Embryonic facial prominence (tissue), 1 donor: ENCODE measurements around the gene BBS4.

Experiments used
- DNase-seq: peaks from one replicate; pipeline ENCODE4 v3.0.0-alpha.2; 2016; ENCODE audit errors: extremely low spot score

The BBS4 gene

DNA sequence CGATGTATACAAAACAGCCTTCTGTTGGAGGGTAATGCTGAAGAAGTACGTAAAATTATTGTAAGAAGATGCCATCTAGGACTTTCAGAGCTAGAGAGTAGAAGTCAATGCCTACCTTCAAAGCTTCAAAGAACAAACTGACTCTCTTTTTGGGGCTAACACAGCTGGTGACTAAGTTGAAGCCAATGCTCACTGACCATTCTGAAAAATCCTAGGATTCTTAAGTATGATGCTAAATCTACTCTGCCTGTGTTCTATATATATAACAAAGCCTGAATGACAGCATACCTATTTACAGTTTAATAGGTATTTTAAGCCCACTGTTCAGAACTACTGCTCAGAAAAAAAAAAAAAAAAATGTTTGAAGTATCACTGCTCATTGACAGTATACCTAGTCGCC, 78.6 kb downstream of the BBS4 start:
- DNase-seq, result no peak

DNA sequence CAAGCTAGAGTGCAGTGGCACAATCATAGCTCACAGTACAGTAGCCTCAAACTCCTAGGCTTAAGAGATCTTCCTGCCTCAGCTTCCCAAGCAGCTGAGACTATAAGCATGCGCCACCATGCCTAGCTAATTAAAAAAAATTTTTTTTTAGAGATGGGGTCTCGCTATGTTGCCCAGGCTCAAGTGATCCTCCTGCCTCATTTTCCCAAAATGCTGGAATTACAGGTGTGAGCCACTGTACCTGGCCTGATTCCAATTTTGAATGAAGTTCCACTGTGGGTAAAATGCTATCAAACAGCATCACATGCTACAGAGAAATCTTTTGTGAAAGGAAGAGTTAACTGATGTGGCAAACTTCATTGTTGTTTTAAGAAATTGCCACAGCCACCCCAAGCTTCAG, 80.0 kb downstream of the BBS4 start:
- DNase-seq, result no peak

DNA sequence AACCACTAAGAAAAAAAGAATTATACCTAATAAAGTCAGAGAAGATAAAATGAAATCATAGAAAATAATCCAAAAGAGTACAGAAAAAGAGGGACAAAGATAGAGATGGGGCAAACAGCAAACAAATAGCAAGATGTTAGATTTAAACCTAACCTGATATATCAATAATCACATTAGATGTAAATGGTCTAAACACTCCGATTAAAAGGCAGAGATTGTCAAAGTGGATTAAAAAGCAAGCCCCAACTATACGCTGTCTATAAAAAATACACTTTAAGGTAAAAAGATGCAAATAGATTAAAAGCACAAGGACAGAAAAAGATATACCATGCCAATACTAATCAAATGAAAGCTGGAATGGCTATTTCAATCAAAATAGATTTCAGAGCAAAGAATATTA, 80.8 kb downstream of the BBS4 start:
- no peak for DNase-seq

DNA sequence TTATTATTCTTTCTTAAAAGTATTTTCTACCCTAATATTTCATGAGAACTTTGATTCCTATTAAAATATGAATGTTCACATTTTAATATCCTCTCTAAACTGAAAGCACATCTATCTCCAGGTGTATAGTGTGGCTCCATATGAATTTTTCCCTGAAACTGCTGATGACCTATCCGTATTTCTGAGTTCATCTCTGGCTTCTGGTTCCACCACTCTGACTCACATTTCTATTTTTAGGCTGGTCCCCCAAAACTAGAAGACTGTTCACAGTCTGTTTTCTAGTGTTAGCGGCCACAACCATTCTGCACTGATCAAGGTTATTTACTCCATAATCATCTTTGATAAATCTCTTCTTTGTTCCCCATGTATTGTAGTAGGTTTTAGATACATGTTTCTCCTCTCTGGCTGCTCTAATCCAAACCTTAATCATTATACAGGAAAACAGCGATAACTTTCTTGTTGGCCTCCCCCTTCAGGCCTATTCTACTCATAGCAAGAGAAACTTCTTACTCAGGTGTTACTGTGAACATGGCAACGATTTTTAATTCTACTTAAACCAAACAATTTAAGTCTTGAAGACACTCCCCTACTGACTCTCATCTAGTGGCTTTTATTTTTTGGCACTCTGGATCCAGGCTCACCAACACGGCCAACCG, 84.8 kb downstream of the BBS4 start:
- no peak for DNase-seq

DNA sequence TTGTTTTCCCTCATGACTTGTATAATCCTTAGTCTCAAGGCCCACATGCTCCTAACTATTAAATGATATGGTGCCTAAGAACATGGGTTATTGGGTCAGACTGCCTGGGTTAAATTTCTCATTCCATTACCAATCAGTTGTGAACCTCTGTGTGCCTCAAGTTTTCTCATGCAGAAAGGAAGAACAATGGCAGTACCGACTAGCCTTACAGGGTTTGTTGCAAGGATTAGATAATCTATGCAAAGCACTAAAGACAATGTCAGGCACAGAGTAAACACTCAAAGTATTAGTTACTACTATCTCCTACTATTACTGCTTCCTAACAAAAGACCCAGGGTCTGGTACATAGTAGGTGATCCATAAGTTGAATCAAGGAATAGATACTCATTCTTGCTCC, 85.3 kb downstream of the BBS4 start:
- no peak for DNase-seq

DNA sequence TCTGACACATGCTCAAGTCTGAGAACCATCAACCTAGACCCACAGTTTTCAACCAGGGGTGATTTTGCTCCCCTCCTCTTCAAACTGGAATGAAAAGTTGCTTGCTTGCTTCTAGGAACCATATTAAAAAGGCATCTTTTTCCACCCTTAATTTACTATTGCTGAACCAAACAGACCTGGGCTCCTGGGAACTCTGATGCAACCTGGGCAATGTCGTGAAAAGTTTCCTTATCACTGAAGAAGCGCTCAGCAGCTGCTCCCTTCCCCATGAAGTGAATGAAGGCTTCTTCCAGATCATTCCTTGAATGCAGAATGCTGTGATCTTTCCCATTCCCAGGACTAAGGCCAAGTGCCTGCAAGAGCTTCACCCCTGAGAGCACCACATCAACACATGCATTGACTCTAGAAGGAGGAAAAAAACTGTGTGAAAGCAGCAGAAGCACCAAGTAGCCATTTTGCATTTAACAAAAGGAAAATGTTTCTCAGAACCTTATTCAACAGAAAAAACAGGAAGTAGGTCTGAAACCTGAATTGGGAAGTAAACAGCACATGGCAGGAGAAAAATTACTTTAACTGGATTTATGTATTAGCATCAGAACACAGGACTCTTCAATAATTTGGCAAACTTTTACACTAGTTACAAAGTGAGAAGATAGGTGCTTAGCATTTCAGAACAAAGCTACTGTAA, 88.8 kb downstream of the BBS4 start:
- no peak for DNase-seq

DNA sequence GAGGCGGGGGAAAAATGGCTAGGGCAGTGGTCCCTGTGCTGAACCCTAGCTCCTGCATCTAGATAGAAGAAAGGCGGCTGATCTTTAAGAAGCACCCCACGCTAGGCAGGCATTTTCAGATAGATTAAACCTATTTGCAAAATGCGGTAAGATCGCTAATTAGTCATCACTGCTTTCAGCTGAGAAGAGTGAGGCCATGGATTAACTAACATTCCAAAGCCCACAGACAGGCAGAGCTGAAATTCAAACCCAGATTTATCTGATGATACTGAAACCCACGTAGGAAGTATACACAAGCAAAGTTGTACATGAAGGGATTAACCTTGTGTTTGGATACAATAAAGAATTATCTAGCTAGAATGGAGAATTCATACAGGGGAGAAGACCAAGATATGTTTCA, 92.8 kb downstream of the BBS4 start:
- no peak for DNase-seq

DNA sequence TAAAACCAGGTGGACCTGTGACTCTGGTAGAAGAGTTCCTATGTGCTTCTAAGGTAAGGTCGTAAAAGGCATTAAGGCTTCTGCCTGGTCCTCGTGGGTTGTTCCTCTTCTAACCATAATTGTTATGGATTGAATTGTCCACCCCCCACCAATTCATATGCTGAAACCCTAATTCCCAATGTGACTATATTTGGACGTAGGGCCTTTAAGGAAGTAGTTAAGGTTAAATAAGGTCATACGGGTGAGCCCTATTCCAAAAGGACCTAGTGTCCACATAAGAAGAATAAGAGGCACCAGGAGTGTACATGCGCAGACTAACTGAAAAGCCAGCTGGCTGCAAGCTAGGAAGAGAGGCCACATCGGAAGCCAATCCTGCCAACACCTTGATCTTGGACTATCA, 95.6 kb downstream of the BBS4 start:
- no peak for DNase-seq

DNA sequence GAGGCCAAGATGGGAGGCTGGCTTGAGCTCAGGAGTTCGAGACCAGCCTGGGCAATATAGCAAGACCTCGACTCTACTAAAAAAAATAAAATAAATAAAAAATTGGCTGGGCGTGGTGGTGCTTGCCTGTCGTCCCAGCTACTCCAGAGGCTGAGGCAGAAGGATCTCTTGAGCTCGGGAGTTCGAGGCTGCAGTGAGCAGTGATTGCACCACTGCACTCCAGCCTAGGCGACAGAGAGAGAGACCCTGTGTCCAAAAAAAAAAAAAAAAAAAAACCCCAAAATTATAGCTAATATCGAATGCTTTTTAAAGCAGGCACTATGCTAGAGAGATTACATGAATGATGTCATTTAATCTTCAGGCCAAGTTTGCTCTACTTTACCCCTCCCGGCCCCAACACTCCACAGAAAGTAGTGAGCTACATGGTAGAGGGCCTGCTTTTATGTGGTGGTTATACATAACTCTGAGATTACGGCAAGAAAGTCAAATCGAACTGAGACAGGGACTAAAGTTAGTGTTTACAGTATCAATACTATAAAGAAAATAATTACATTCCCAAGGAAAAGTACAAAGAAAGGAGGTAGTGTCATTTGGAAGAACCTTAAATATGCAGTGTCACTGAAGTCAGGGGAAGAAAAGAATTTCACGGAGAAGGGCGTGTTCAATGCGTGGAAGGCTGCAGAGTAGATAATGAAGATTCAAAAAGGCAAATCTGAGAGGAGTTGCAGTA, 96.4 kb downstream of the BBS4 start:
- DNase-seq, result no peak

DNA sequence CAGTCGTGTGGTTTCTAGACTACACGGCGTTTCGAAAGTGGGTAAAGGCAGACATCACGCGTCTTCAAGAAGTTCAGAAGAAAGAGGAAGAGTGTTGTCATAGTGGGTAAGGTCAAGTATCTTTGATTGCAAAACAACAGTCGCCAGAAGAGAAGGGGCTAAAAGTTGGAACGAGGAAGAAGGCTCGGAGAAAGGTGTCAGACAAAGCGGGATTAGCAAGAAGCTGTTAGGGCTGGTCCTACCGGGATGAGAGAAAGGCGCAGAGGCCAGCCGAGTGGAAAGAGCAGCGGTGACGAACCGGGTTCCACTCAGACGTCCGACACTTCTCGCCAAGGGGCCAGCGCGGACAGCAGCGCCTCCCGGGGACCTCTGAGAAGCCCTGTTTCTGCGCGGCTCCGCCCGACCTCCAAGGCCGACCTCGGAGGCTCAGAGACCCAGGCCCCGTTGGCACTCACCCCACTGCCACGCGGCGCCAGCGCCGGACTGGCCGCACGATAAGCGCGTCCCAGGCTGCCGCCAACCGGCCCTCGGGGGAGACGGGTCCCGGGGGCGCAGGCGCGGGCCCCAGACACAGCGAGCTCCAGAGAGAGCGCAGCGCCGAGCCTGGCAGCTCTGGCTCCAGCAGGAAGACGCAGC, 97.1 kb downstream of the BBS4 start:
- DNase-seq, result no peak

DNA sequence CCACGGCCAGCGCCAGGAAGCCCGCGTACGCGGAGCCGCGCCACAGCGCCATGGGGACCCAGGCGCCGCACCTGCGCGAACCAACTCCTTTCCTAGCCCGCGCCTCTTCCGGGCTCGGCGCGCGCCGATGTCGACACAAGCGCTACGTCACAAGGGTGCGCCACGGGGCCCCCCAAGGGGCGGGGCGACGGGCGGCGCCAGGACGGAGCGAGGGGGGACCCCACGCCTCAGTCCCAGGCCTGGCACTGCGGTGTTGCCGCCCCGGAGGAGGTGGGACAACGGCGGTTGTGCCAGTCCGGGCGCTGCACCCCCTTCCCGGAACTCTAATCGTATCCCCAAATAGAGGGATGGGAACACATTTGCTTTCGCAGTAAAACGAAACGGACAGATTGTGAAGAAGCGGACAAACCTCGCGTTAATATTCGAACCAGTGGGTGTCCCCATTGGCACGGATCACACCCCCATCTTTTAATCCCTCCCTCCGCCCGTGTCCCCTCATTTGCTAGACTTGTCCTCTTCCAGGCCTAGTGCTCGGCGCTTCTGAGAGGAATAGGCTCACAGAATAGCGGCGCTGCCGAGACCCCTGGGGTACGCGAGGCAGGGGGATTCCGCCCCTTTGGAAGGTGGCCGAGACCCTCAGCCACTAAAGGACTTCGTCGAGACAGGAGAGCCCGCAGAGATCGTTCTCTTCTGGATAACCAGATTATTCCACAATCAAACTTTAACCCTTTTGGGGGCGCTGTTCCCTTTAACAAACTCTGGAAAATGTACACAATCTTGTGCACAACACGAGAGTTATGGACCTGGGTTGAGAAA, 97.8 kb downstream of the BBS4 start, which contains the start of gene ADPGK:
TSS of gene ADPGK (minus strand) at position 119 of the 816 bp plus-strand sequence. CDS start at position 52, 67 bp downstream.
- peak; percentile 88 for DNase-seq

DNA sequence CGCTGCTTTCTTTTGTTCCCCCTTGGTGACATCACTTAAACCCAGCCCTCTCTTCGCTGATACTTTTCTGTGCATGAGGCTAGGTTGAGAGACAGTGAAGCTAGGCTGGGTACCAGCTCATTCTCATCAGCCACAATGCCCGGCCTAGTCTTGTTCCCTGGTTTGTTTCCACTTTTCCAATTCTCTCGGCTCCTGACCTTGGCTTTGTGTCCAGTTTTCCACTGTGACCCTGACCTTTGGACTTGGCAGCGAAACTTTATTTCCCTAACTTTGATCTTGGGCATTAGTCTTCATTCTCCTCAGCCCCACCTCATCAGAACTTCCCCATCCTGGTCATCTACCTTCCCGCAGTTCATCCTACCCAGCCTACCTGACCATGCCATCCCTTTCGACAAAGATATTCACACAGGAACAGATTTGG, 98.5 kb downstream of the BBS4 start:
- DNase-seq, result no peak

DNA sequence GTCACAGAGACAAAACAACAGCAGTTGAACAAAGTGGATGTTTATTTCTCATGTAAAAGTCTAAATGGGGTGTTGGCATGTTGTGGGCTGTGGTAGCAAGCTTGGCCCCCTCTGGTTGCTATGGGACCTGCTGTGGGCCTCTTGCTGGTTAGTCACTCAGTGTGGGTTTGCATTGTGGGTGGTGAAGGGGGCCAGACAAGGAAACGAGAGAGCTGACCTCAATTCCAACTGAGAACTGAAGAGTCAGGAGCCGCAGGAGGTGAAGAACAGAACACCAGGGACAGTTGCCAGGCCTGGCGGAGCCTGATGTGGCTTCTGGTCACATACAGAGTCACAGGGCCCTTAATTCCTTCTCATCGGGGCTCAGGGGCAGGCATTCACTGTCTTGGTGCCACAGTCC, 99.4 kb downstream of the BBS4 start:
- peak; percentile 21 for DNase-seq

DNA sequence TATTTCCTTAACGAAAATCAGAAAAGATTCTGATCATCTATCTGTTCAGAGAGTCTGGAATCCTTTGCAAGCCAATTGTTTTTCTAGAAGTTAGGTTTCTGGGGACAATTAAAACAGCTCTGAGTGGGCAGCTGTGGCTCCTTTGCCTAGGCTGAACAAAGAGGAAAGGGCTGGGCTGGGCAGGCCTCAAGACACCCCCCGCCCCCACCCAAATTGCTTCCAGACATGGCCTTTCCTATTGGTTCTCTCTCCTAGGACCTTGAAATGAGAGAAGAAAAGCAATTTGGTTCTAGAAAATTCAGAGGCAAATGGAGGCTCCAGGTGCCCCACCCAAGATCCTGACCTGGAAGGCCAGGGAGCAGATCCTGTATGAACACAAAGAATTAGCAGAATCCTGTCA, 99.8 kb downstream of the BBS4 start:
- DNase-seq, result no peak

DNA sequence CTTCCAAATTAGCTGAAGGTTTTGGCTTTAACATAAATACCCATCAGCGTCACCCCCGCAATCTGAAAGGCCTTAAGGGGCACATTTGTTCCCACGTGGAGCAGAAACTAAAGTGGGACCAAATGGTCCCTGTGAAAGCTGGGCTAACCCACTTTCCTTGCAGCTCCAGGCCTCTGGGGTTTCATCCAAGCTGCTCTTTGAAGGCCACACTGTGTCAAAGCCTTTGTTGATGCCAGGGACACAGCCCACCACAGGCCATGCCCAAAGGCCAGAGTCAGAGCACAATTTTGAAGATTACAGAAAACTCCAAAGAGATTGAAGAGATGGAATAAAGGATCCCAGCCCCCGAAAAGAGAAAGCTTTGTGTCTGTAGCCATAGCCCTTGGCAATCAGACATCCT, 100.2 kb downstream of the BBS4 start:
- no peak for DNase-seq

DNA sequence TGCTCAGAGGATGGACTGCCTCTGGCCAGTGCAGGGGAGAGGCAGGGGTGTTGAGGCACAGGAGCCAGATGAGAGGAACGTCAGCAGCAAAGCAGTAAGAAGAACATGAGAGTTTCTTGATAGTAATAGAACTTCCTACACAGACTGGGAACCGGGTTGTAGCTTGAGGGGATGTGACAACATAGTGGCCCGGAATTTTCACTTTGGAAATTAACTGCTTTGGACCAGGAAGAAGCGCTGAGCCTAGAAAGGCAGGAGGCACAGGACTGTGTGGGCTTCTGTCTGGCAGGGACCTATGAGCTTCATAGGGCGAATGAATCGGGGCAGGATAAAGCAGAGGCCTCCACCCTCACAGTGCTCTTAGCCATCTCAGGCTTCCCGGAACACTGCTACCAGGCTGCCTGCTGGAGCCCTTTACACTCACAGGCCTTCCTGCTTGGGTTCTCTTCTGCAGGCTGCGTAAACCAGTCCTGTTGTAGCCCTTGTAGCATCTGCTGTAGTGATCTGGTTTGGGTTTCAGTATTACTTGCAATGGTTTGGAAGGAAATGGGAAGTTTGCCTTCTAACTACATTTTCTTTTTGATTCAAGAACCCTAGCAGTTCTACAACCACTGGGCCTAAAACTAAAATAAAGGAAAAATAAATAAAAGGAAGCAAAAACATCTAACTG, 100.8 kb downstream of the BBS4 start:
- no peak for DNase-seq

DNA sequence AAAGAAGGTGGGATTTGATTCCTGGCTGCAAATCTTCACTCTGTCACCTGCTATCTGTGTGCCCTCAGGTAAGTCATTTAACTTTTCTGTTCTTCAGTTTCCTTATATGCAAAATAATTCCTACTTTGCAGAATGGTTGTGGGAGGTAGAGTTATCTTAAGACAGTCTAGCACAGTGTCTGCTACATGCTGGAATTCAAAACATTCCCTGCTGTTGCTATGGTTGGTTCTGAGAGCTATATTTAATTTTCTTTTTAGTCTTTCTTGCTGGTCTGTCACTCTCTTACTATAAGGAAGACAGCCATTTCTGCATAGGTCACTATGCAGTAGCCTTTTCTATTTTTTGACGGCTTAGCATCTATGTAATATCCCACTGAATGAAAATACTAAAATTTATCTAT, 101.5 kb downstream of the BBS4 start:
- no peak for DNase-seq
